VCaP (cell line): ENCODE measurements around the gene PLA1A.

ENCODE experiments used
- H3K27ac ChIP-seq: fragments of 450-650 bp; 2 replicates; pipeline ENCODE4 v1.5.1; 2017
- TF ChIP-seq, protein P1 (sequence below): fragments of 450-650 bp; conservative IDR thresholded peaks from 2 replicates; pipeline ENCODE4 v1.5.1; 2017; ENCODE audit warnings: mild to moderate bottlenecking, moderate library complexity

PLA1A gene

DNA sequence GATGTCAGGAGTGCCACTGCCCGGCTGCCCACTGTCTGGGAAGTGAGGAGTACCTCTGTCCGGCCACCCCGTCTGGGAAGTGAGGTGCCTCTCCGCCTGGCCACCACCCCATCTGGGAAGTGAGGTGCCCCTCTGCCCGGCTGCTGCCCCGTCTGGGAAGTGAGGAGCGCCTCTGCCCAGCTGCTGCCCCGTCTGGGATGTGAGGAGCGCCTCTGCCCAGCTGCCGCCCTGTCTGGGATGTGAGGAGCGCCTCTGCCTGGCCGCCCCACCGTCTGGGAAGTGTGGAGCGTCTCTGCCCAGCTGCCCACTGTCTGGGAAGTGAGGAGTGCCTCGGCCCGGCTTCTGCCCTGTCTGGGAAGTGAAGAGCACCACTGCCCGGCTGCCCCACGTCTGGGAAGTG lies 76.2 kb downstream of the PLA1A start:
- TF ChIP-seq, protein P1, sequence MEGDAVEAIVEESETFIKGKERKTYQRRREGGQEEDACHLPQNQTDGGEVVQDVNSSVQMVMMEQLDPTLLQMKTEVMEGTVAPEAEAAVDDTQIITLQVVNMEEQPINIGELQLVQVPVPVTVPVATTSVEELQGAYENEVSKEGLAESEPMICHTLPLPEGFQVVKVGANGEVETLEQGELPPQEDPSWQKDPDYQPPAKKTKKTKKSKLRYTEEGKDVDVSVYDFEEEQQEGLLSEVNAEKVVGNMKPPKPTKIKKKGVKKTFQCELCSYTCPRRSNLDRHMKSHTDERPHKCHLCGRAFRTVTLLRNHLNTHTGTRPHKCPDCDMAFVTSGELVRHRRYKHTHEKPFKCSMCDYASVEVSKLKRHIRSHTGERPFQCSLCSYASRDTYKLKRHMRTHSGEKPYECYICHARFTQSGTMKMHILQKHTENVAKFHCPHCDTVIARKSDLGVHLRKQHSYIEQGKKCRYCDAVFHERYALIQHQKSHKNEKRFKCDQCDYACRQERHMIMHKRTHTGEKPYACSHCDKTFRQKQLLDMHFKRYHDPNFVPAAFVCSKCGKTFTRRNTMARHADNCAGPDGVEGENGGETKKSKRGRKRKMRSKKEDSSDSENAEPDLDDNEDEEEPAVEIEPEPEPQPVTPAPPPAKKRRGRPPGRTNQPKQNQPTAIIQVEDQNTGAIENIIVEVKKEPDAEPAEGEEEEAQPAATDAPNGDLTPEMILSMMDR = no peak
- H3K27ac ChIP-seq = no peak overlapping the region

DNA sequence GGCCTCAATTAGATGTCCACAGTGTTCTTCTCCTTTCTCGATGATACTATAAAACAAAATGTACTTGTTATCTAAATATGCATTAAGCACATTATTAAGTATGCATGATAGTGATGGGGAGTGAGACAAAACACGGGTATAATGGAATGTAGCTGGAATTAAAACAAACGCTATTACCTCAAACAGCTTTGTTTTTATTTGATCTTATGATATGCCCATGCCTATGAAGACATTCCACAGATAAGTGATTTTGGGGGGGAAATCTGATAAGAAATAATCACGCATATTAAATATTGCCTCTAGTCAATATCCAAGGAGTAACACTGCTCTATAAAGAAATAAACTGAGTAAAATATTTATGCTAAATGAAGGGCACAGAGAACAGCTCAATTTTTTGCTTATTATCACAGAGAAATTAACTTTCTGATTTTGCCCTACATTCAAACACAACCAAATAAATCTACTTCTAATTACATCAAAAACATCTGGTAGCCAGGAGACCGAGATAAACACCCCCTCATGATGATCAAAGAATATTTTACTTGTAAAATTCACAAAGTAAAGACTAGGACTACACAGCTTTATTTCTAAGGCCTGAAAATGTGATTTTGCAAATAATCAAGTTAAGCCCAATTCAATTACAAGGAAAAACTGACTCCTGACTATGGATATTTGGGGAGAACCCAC lies 77.6 kb downstream of the PLA1A start:
- TF ChIP-seq, protein P1 = no peak
- H3K27ac ChIP-seq = peak overlapping the region; percentile 81; the same call in 1 of the 2 replicates

GRCh38 chr3:119676020-119676419 lies 78.3 kb downstream of the PLA1A start:
- H3K27ac ChIP-seq = peak overlapping the region; percentile 81
- TF ChIP-seq, protein P1 = no peak

DNA sequence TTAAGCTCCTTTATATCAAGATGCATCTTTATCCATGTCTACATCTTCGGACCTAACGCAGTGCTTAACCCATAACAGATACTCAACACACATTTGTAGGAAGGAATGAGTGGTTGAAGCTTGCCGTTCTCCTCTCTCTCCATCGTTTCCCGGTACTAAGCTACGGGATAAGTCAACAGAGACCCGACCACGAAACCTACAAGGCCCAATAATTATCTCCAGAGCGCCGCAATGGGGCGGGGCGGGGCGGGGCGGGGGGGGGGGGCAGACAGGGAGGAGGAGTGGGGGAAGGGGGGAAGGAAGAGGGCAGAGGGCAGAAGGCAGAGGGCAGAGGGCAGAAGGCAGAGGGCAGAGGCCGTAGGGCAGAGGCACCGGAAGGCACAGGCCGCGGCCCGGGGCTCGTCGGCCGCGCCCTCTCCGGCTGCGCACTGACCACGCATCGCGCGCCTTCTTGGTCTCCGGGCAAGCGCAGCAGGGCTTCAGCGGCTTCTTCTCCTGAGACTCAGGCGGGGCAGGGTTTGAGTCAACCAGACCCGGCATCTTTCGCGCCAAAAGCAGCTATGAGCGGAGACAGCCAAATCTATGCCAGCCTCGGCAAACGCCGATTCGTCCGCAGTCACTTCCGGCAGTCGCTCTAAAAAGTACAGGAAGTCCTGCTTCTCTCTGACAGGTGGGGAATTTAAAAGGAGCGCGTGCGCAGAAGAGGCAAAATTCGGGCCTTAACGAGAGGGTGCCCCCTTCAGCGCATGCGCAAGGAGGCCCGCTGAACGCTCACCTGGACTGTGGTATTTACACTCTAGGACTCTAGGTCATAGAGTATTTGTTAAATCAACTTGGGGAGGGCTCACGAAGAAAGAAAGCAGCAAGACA lies 79.3 kb downstream of the PLA1A start, which contains the start of gene COX17:
COX17 (minus strand) TSS at position 636 of the 870 bp plus-strand sequence; CDS start at position 540, 96 bp downstream.
- TF ChIP-seq, protein P1 = no peak

GRCh38 chr3:119677641-119677934 lies 79.9 kb downstream of the PLA1A start:
- peak overlapping the region; percentile 81 for H3K27ac ChIP-seq
- TF ChIP-seq, protein P1 = no peak

More for the DNA sequence above, 79.3 kb downstream of the PLA1A start, which contains the start of gene COX17:
- H3K27ac ChIP-seq = peak within 1 kb of the TSS; percentile 81

DNA sequence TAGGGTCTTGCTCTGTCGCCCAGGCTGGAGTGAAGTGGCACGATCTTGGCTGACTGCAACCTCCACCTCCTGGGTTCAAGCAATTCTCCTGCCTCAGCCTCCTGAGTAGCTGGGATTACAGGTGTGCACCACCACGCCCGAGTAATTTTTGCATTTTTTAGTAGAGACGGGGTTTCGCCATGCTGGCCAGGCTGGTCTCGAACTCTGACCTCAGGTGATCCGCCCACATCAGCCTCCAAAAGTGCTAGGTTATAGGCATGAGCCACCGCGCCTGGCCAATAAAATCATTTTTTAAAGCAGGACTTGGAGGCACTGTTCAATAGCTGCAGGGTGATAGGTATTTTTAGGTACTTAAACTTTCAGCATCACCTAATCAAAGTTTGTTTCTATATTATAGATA lies 80.5 kb downstream of the PLA1A start:
- H3K27ac ChIP-seq = peak overlapping the region; percentile 81
